WI38 (cell line): ENCODE results near the gene KCNIP1.

Experiments used
- H3K4me3 ChIP-seq: 2 replicates; pipeline ENCODE4 v1.5.1; 2011; ENCODE audit warnings: low read depth, mild to moderate bottlenecking, control low read depth, low read length
- CTCF ChIP-seq: IDR thresholded peaks from 2 replicates; pipeline ENCODE4 v1.5.1; 2012; ENCODE audit warnings: low read depth, mild to moderate bottlenecking, control low read depth, low read length

KCNIP1 gene

DNA sequence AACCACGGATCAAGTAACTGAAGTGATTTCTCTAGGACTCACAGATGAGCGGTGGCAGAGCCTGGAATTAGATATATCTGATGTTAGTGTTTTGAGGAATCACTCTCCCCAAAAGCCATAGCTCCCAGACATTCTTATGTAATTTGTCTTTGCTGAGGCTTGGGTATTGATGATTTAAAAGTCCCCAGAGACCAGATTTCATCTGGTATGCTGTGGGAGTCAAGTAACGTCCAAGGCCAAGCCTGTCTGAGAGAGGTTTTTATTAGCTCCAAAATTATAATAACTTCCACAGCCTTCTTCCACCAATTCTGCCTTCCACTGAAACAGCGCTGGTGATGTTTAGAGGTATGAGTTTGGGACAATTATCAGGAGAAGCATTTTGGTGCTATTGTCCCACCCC is 21.3 kb upstream of the KCNIP1 start:
- no peak for TF ChIP-seq CTCF
- no peak overlapping the region for H3K4me3 ChIP-seq

GRCh38 chr5:170483701-170484458 is 19.9 kb upstream of the KCNIP1 start:
- no peak for TF ChIP-seq CTCF
- H3K4me3 ChIP-seq: no peak overlapping the region

- H3K4me3 ChIP-seq: no peak overlapping the region
- no peak for TF ChIP-seq CTCF
These were observed 19.4 kb upstream of the KCNIP1 start for GRCh38 chr5:170484459-170484831.

DNA sequence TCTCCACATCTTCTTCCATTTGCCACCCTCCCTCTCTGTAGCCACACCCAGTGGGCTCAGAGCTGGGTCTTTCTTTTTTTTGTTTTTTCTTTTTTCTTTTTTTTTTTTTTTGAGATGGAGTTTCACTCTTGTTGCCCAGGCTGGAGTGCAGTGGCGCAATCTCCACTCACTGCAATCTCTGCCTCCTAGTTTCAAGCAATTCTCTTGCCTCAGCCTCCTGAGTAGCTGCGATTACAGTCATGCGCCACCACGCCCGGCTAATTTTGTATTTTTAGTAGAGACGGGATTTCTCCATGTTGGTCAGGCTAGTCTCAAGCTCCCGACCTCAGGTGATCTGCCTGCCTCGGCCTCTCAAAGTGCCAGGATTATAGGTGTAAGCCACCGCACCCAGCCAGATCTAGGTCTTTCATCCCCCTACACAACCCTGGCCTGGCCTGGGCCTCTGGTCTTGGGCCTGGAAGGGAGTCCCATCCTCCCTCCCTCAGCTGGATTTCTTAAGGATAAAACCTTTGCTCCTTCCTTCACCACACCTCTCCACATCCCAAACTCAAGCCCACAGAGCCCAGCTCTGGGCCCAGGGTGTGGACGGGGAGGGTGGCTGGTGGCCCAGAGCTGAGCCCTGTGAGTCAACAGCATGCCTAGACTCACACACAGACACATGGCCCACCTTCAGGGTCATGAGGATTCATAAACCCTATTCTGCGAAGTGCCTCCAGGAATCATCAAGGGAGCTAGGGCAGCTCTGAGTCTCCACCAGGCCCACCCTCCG is 18.8 kb upstream of the KCNIP1 start:
- H3K4me3 ChIP-seq: no peak overlapping the region
- TF ChIP-seq CTCF: no peak

- no peak overlapping the region for H3K4me3 ChIP-seq
- TF ChIP-seq CTCF: no peak
These were observed 18.3 kb upstream of the KCNIP1 start for GRCh38 chr5:170485616-170485911.

GRCh38 chr5:170486371-170486770 is 17.4 kb upstream of the KCNIP1 start:
- H3K4me3 ChIP-seq: no peak overlapping the region
- no peak for TF ChIP-seq CTCF

- H3K4me3 ChIP-seq: no peak overlapping the region
- no peak for TF ChIP-seq CTCF
These were observed 15.2 kb upstream of the KCNIP1 start for GRCh38 chr5:170488570-170488969.
